GM19043 (cell line): ENCODE data around the gene CD22.
"Not testable (repeated sequence)": the region's sequence is repeated elsewhere in the genome, so short reads cannot be mapped to it uniquely, and the experiment has no call there.

ENCODE experiments used
- ATAC-seq: cut with Tn5 transposase; IDR thresholded peaks from one replicate; pipeline ENCODE4 v1.9.1; 2021; ENCODE audit warnings: low read depth; ENCODE audit not compliant: unreplicated experiment

Gene CD22

GRCh38 chr19:35353635-35354034, 24.6 kb downstream of the CD22 start:
- no peak for ATAC-seq

GRCh38 chr19:35354898-35355297, 25.9 kb downstream of the CD22 start:
- ATAC-seq: no peak

GRCh38 chr19:35355791-35356460, 26.9 kb downstream of the CD22 start:
- no peak for ATAC-seq

- ATAC-seq: no peak
Observed at GRCh38 chr19:35357867-35358573, 29.0 kb downstream of the CD22 start, which contains the start of gene FFAR3. Gene FFAR3 (plus strand): TSS chr19:35358460. CDS start chr19:35358891, 431 bp downstream.

- ATAC-seq: not testable (repeated sequence)
Observed at GRCh38 chr19:35358834-35359233, 29.8 kb downstream of the CD22 start.

GRCh38 chr19:35359395-35359794, 30.4 kb downstream of the CD22 start:
- ATAC-seq: not testable (repeated sequence)

- not testable (repeated sequence) for ATAC-seq
Observed at GRCh38 chr19:35360081-35360480, 31.1 kb downstream of the CD22 start.

GRCh38 chr19:35360880-35361420, 32.0 kb downstream of the CD22 start:
- no peak for ATAC-seq

- no peak for ATAC-seq
Observed at GRCh38 chr19:35362261-35363000, 33.4 kb downstream of the CD22 start.

- ATAC-seq: no peak
Observed at GRCh38 chr19:35363001-35363590, 34.1 kb downstream of the CD22 start.

- ATAC-seq: no peak
Observed at GRCh38 chr19:35363711-35364425, 34.9 kb downstream of the CD22 start.

GRCh38 chr19:35365303-35365702, 36.3 kb downstream of the CD22 start:
- ATAC-seq: no peak

GRCh38 chr19:35368378-35368777, 39.4 kb downstream of the CD22 start:
- ATAC-seq: no peak

- no peak for ATAC-seq
Observed at GRCh38 chr19:35369522-35369921, 40.5 kb downstream of the CD22 start.

GRCh38 chr19:35370722-35371121, 41.7 kb downstream of the CD22 start, which contains the start of gene GPR42:
Gene GPR42 (plus strand): TSS chr19:35371068. CDS start chr19:35371360, 292 bp downstream.
- no peak for ATAC-seq

- no peak for ATAC-seq
Observed at GRCh38 chr19:35373492-35373891, 44.5 kb downstream of the CD22 start.

- not testable (repeated sequence) for ATAC-seq
Observed at GRCh38 chr19:35374031-35374430, 45.0 kb downstream of the CD22 start.

GRCh38 chr19:35375505-35376307, 46.7 kb downstream of the CD22 start:
- no peak for ATAC-seq

- no peak for ATAC-seq
Observed at GRCh38 chr19:35377656-35378055, 48.7 kb downstream of the CD22 start.
